Measurements from ENCODE around the gene CCDC180.
"Not testable (repeated sequence)": the region's sequence is repeated elsewhere in the genome, so short reads cannot be mapped to it uniquely, and the experiment has no call there.

CCDC180 gene

GRCh38 chr9:97307500-97308163 lies at the start of gene CCDC180:
CCDC180 (plus strand) TSS chr9:97307659; CDS start chr9:97308064, 405 bp downstream.
- no peak for DNase-seq

- DNase-seq = not testable (repeated sequence)
These were observed 47.5 kb upstream of the CCDC180 start for GRCh38 chr9:97259834-97260514.

- no peak for DNase-seq
These were observed 36.2 kb upstream of the CCDC180 start for GRCh38 chr9:97271292-97271691.

- no peak for DNase-seq
These were observed 35.4 kb upstream of the CCDC180 start for GRCh38 chr9:97272072-97272471.

GRCh38 chr9:97276310-97276852 lies 31.1 kb upstream of the CCDC180 start:
- DNase-seq = no peak

- no peak for DNase-seq
These were observed 29.5 kb upstream of the CCDC180 start for GRCh38 chr9:97277953-97278352.

GRCh38 chr9:97280755-97281330 lies 26.6 kb upstream of the CCDC180 start:
- no peak for DNase-seq

GRCh38 chr9:97283768-97284167 lies 23.7 kb upstream of the CCDC180 start:
- no peak for DNase-seq

- no peak for DNase-seq
These were observed 22.7 kb upstream of the CCDC180 start for GRCh38 chr9:97284798-97285197.

GRCh38 chr9:97292200-97292599 lies 15.3 kb upstream of the CCDC180 start:
- DNase-seq = no peak

- DNase-seq = no peak
These were observed 14.2 kb upstream of the CCDC180 start for GRCh38 chr9:97293207-97293721.

- no peak for DNase-seq
These were observed 13.6 kb upstream of the CCDC180 start for GRCh38 chr9:97293818-97294217.

- DNase-seq = no peak
These were observed 9.6 kb upstream of the CCDC180 start for GRCh38 chr9:97297889-97298288.

GRCh38 chr9:97299809-97300414 lies 7.5 kb upstream of the CCDC180 start:
- no peak for DNase-seq

GRCh38 chr9:97300586-97300985 lies 6.9 kb upstream of the CCDC180 start:
- DNase-seq = no peak

- DNase-seq = no peak
These were observed 5.5 kb upstream of the CCDC180 start for GRCh38 chr9:97301974-97302373.

GRCh38 chr9:97304586-97304985 lies 2.9 kb upstream of the CCDC180 start:
- DNase-seq = no peak

- no peak for DNase-seq
These were observed 1.8 kb upstream of the CCDC180 start for GRCh38 chr9:97305501-97306298.

- DNase-seq = no peak
These were observed 368 bp upstream of the CCDC180 start for GRCh38 chr9:97307091-97307490.

- no peak for DNase-seq
These were observed 1.8 kb downstream of the CCDC180 start for GRCh38 chr9:97309260-97309659.

- no peak for DNase-seq
These were observed 2.6 kb downstream of the CCDC180 start for GRCh38 chr9:97310023-97310422.

GRCh38 chr9:97310896-97311295 lies 3.4 kb downstream of the CCDC180 start:
- DNase-seq = no peak

All from GOT3 (cell line).